ENCODE results near the gene SNX13.

Gene SNX13

DNA sequence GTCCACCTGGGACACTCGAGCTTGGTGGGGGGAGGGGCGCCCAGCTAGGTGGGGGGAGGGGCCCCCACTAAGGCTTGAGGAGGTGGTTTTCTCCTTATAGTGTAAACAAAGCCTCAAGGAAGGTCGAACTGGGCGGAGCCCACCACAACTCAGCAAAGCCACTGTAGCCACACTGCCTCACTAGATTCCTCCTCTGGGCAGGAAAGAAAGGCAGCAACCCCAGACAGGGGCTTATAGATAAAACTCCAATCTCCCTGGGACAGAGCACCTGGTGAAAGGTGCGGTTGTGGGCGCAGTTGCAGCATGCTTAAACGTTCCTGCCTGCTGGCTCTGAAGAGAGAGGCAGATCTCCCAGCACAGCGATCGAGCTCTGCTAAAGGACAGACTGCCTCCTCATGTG lies 133.1 kb downstream of the SNX13 start:
- ChIA-PET POLR2A (no interaction called here), CTCF (interaction anchor here (0.6 to 3.7 kb wide), 5 partner anchors 9 to 156 kb away, joined by 3 to 11 read pairs (median 4); no protein-coding TSS in a partner anchor)
- TF ChIP-seq CTCF (IDR thresholded peaks at IDR 0.05; ENCODE audit: control extremely low read depth, extremely low read depth, low read depth, missing control alignments) = no peak
- DNase-seq (ENCODE audit: extremely low spot score) = no peak

DNA sequence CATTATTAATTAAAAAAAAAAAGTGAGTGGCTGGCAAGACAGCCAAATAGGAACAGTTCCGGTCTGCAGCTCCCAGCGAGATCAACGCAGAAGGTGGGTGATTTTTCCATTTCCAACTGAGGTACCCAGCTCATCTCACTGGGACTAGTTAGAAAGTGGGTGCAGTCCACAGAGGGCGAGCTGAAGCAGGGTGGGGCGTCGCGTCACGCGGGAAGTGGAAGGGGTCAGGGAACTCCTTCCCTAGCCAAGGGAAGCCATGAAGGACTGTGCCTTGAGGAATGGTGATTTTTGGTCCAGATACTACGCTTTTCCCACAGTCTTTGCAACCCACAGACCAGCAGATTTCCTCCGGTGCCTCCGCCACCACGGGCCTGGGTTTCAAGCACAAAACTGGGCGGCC lies 133.7 kb downstream of the SNX13 start:
- POLR2A ChIA-PET = no interaction called here
- DNase-seq (ENCODE audit: extremely low spot score) = no peak
- no peak for TF ChIP-seq CTCF (IDR thresholded peaks at IDR 0.05; ENCODE audit: control extremely low read depth, extremely low read depth, low read depth, missing control alignments)
- CTCF ChIA-PET = interaction anchor here (3.7 kb wide), 1 partner anchor 36 kb away, joined by 11 read pairs; no protein-coding TSS in a partner anchor

- CTCF ChIA-PET = interaction anchor here (1.1 to 1.2 kb wide), 2 partner anchors 13 to 32 kb away, joined by 3 read pairs; no protein-coding TSS in a partner anchor
- no peak for DNase-seq (ENCODE audit: extremely low spot score)
- no peak for TF ChIP-seq CTCF (IDR thresholded peaks at IDR 0.05; ENCODE audit: control extremely low read depth, extremely low read depth, low read depth, missing control alignments)
- POLR2A ChIA-PET = no interaction called here
Measured at GRCh38 chr7:17802056-17802455, 138.2 kb downstream of the SNX13 start.

GRCh38 chr7:17792075-17792936 lies 148.0 kb downstream of the SNX13 start:
- no peak for DNase-seq (ENCODE audit: extremely low spot score)
- POLR2A ChIA-PET = no interaction called here
- no peak for TF ChIP-seq CTCF (IDR thresholded peaks at IDR 0.05; ENCODE audit: control extremely low read depth, extremely low read depth, low read depth, missing control alignments)
- CTCF ChIA-PET = interaction anchor here (0.8 to 2.5 kb wide), 7 partner anchors 9 to 24 kb away, joined by 3 to 11 read pairs (median 3); no protein-coding TSS in a partner anchor

DNA sequence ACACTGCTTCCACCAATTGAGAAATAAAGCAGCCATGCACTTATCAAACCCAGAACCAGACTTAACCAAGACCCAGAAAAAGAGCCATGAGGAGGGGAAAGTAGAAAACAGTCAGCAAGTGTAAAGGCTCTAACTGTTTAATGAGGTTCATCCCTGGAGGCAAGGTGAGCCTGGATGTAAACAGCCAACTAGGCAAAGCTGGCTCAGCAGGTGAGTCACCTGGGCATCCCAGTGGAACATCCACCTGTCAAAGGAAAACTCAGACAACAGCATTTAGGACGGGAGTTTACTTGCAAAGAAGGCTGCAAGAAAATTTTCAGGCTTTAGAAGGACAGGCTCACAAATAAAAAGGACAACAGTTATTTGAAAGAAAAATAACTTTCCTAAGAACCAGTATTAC lies 153.0 kb downstream of the SNX13 start:
- no peak for TF ChIP-seq CTCF (IDR thresholded peaks at IDR 0.05; ENCODE audit: control extremely low read depth, extremely low read depth, low read depth, missing control alignments)
- DNase-seq (ENCODE audit: extremely low spot score) = no peak
- POLR2A ChIA-PET = no interaction called here
- CTCF ChIA-PET = interaction anchor here (1.3 to 2.1 kb wide), 2 partner anchors 13 to 17 kb away, joined by 3 to 9 read pairs; no protein-coding TSS in a partner anchor

DNA sequence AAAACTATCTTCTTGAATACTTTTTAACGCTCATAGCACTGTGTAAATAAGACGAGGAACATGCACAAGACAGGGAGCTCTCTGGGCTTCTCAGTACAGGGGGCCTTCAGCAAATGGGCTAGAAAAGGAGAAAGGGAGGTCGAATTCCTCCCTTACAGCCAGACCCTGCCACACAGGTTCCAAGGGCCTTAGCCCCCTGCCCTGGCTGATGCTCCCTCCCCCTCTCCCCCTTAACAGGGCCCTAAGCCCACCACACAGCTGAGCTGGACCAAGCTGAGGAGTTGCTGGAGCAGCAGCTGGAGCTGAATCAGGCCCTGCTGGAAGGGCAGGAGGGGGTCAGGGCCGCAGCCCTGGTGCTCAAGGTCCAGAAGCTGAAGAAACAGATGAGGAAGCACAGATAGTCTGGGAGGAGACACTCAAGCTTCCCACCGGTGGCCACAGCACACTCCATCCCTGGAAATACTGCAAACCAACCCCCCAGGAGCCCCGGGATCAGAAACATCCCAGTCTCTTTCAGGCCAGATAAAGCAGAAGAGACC lies 153.9 kb downstream of the SNX13 start:
- TF ChIP-seq CTCF (IDR thresholded peaks at IDR 0.05; ENCODE audit: control extremely low read depth, extremely low read depth, low read depth, missing control alignments) = no peak
- no peak for DNase-seq (ENCODE audit: extremely low spot score)
- CTCF ChIA-PET = interaction anchor here (1.3 to 2.1 kb wide), 3 partner anchors 12 to 24 kb away, joined by 3 to 9 read pairs (median 5); no protein-coding TSS in a partner anchor
- POLR2A ChIA-PET = no interaction called here
